GM23338 (cell line): ENCODE data around the gene POU5F1. TPM values are rescaled to one million over a fixed set of nuclear protein-coding genes. Genes with fewer than 3 reads are reported as not detected.

ENCODE experiments used
- ATAC-seq: fragments of 200-7000 bp; cut with Tn5 transposase; 3 replicates; pipeline ENCODE4 v1.9.1; 2020
- DNase-seq: peaks from one replicate; pipeline ENCODE4 v3.0.0-alpha.2; 2015; ENCODE audit warnings: low spot score
- H2AFZ ChIP-seq: fragments of 200-600 bp; sonication (generic); 2 replicates; pipeline ENCODE4 v1.8.0; 2016; ENCODE audit warnings: antibody characterized with exemption, mild to moderate bottlenecking, moderate library complexity
- H3F3A ChIP-seq: fragments of 200-600 bp; sonication (generic); replicated peaks from 2 replicates; pipeline ENCODE4 v1.8.0; 2017; ENCODE audit warnings: antibody characterized with exemption, mixed run types, low read depth
- H3K27ac ChIP-seq: fragments of 200-600 bp; sonication (generic); 2 replicates; pipeline ENCODE4 v1.6.1; 2016; ENCODE audit warnings: low read depth
- H3K27me3 ChIP-seq: fragments of 200-600 bp; sonication (generic); 2 replicates; pipeline ENCODE4 v1.8.0; 2016; ENCODE audit warnings: mild to moderate bottlenecking, mixed run types, moderate library complexity; ENCODE audit not compliant: insufficient read depth
- H3K36me3 ChIP-seq: fragments of 200-600 bp; sonication (generic); 2 replicates; pipeline ENCODE4 v1.8.0; 2016; ENCODE audit warnings: mild to moderate bottlenecking; ENCODE audit not compliant: insufficient read depth
- H3K4me1 ChIP-seq: fragments of 200-600 bp; sonication (generic); 2 replicates; pipeline ENCODE4 v1.8.0; 2016; ENCODE audit warnings: mild to moderate bottlenecking, moderate library complexity; ENCODE audit not compliant: insufficient read depth
- H3K4me2 ChIP-seq: fragments of 200-600 bp; sonication (generic); 2 replicates; pipeline ENCODE4 v1.7.1; 2017; ENCODE audit warnings: mixed run types
- H3K4me3 ChIP-seq: fragments of 200-600 bp; sonication (generic); 2 replicates; pipeline ENCODE4 v1.6.1; 2016; ENCODE audit warnings: mixed run types
- H3K79me2 ChIP-seq: fragments of 200-600 bp; sonication (generic); replicated peaks from 2 replicates; pipeline ENCODE4 v1.8.0; 2017; ENCODE audit warnings: mild to moderate bottlenecking; ENCODE audit not compliant: insufficient read depth
- H3K9me2 ChIP-seq: fragments of 200-600 bp; sonication (generic); 2 replicates; pipeline ENCODE4 v1.8.0; 2017; ENCODE audit not compliant: insufficient read depth
- H4K20me1 ChIP-seq: fragments of 200-600 bp; sonication (generic); replicated peaks from 2 replicates; pipeline ENCODE4 v1.8.0; 2017; ENCODE audit warnings: mild to moderate bottlenecking; ENCODE audit not compliant: insufficient read depth
- H3K27ac Mint-ChIP-seq: 2 replicates; pipeline ENCODE4 v1.8.0; 2020; ENCODE audit warnings: inconsistent platforms, mild to moderate bottlenecking, moderate library complexity, mixed read lengths
- H3K27me3 Mint-ChIP-seq: 3 replicates; pipeline ENCODE4 v1.8.0; 2022; ENCODE audit warnings: low read depth, mild to moderate bottlenecking, moderate library complexity, mixed read lengths, inconsistent platforms; ENCODE audit not compliant: insufficient read depth, poor library complexity
- H3K36me3 Mint-ChIP-seq: 3 replicates; pipeline ENCODE4 v1.8.0; 2021; ENCODE audit warnings: low read depth, mild to moderate bottlenecking, inconsistent platforms, moderate library complexity, mixed read lengths
- H3K4me1 Mint-ChIP-seq: 3 replicates; pipeline ENCODE4 v1.8.0; 2020; ENCODE audit warnings: mild to moderate bottlenecking, inconsistent platforms, mixed read lengths
- H3K4me3 Mint-ChIP-seq: 3 replicates; pipeline ENCODE4 v1.8.0; 2021; ENCODE audit warnings: moderate library complexity, mild to moderate bottlenecking, inconsistent platforms, mixed read lengths
- H3K9me3 Mint-ChIP-seq: 3 replicates; pipeline ENCODE4 v1.8.0; 2020; ENCODE audit warnings: moderate library complexity, mild to moderate bottlenecking, inconsistent platforms, mixed read lengths
- JUNB ChIP-seq: IDR thresholded peaks from one replicate; pipeline ENCODE4 v1.6.1; 2016; ENCODE audit warnings: antibody characterized with exemption; ENCODE audit not compliant: unreplicated experiment
- NANOG ChIP-seq: IDR thresholded peaks from 2 replicates; pipeline ENCODE4 v1.6.1; 2016; ENCODE audit warnings: antibody characterized with exemption, borderline replicate concordance
- REST ChIP-seq: IDR thresholded peaks from one replicate; pipeline ENCODE4 v1.6.1; 2018; ENCODE audit warnings: antibody characterized with exemption; ENCODE audit not compliant: unreplicated experiment
- STAT1 ChIP-seq: IDR thresholded peaks from one replicate; pipeline ENCODE4 v1.6.1; 2016; ENCODE audit warnings: antibody characterized with exemption; ENCODE audit not compliant: unreplicated experiment
- ZNF462 ChIP-seq: fragments of 250-450 bp; sonication (Bioruptor Pico); IDR thresholded peaks from 2 replicates; pipeline ENCODE4 v1.5.0; 2020; ENCODE audit warnings: mild to moderate bottlenecking, moderate library complexity
- polyA plus RNA-seq: library from polyadenylated mRNA; unstranded; fragments of >200 nt; fragmentation: Nextera tagmentation; extraction: Ambion mirVana; gene quantifications from 2 replicates; pipeline ENCODE4 v1.2.1, GENCODE V29; 2016
- total RNA-seq: library from RNA; depleted of rRNA; stranded (reverse); fragments of >200 nt; shearing (Covaris generic); gene quantifications from 2 replicates; pipeline ENCODE4 v1.2.3, GENCODE V29; 2014
- TF ChIP-seq, protein P1 (sequence below): IDR thresholded peaks from 2 replicates; pipeline ENCODE4 v1.6.1; 2016; ENCODE audit warnings: antibody characterized with exemption

POU5F1 gene
- total and polyA plus RNA-seq, 2 experiments from 2014 or later = 1,839 to 3,419 TPM

DNA sequence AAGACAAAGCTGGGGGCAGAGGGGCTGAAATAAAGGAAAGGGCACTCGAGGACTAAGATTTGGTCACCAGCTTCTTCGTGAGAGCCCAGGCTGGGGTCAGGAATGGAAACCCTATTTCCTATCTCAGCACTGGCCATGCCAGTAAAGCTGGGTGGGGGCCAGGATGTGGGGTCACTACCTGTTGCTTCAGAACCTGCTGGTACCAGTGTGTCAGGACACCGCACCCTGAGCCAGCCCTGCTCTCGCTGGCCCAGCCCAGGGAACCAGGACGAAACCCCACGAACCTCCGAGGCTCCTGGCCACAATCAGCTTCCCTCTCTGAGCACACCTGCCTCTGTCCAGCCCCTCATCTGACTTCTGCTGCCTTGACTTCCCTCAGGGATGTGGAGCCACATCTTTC is 52.3 kb downstream of the POU5F1 start:
- no peak overlapping the region for H3K4me2 ChIP-seq
- Mint-ChIP-seq H3K4me3 (no peak overlapping the region), H3K4me1 (peaks cover 19% of the 10 kb centered on the region)

More for the DNA sequence above, 52.3 kb downstream of the POU5F1 start:
- Histone ChIP-seq H3K4me3 (no peak overlapping the region), H3K4me1 (peaks cover 6% of the 10 kb centered on the region; the same call in 1 of the 2 replicates), H3K27me3 (no peaks in the 10 kb centered on the region), H3F3A (no peaks in the 10 kb centered on the region), H3K36me3 (no peaks in the 10 kb centered on the region), H2AFZ (no peak overlapping the region), H3K9me2 (peaks cover 7% of the 10 kb centered on the region; the same call in 1 of the 2 replicates), H3K79me2 (no peaks in the 10 kb centered on the region), H3K27ac (no peak overlapping the region), H4K20me1 (no peaks in the 10 kb centered on the region)
- Mint-ChIP-seq H3K27me3 (peaks cover 10% of the 10 kb centered on the region), H3K36me3 (no peaks in the 10 kb centered on the region; the same call in 2 of the 3 replicates), H3K27ac (no peak overlapping the region), H3K9me3 (no peaks in the 10 kb centered on the region; the same call in 2 of the 3 replicates)
- ATAC-seq (no peak), DNase-seq (no peak)
- TF ChIP-seq REST (no peak), JUNB (no peak), STAT1 (no peak), NANOG (no peak), ZNF462 (no peak)
- TF ChIP-seq, protein P1, sequence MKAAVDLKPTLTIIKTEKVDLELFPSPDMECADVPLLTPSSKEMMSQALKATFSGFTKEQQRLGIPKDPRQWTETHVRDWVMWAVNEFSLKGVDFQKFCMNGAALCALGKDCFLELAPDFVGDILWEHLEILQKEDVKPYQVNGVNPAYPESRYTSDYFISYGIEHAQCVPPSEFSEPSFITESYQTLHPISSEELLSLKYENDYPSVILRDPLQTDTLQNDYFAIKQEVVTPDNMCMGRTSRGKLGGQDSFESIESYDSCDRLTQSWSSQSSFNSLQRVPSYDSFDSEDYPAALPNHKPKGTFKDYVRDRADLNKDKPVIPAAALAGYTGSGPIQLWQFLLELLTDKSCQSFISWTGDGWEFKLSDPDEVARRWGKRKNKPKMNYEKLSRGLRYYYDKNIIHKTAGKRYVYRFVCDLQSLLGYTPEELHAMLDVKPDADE = no peak
